Stimulated activated CD4-positive, alpha-beta T cell treated with anti-CD3 and anti-CD28 coated beads, Interleukin-4, amount 100 ng/mL, for 48 hours (primary cell): Measurements from ENCODE around the gene LRAT.

Experiments
- DNase-seq, 2 donors: peaks; one replicate each; pipeline ENCODE4 v3.0.0-alpha.2; 2020; ENCODE audit warnings: low read depth in 2 of 2

Gene LRAT

GRCh38 chr4:154760895-154761294 lies 17.1 kb downstream of the LRAT start:
- DNase-seq: no peak

GRCh38 chr4:154778264-154778663 lies 34.5 kb downstream of the LRAT start:
- no peak for DNase-seq

- DNase-seq: no peak
Observed at GRCh38 chr4:154779362-154779947, 35.7 kb downstream of the LRAT start.

GRCh38 chr4:154781126-154781982 lies 37.6 kb downstream of the LRAT start, which contains the start of gene RBM46:
Gene RBM46 (plus strand): TSS chr4:154781272. CDS start chr4:154796753, 15,481 bp downstream.
- no peak for DNase-seq

- DNase-seq: no peak
Observed at GRCh38 chr4:154781983-154782293, 38.1 kb downstream of the LRAT start.
